ENCODE data around the gene TKT. TPM values are rescaled to one million over a fixed set of nuclear protein-coding genes. Genes with fewer than 3 reads are reported as not detected.

The TKT gene
- total RNA-seq, 1 experiment from 2014 or later = 634 TPM

DNA sequence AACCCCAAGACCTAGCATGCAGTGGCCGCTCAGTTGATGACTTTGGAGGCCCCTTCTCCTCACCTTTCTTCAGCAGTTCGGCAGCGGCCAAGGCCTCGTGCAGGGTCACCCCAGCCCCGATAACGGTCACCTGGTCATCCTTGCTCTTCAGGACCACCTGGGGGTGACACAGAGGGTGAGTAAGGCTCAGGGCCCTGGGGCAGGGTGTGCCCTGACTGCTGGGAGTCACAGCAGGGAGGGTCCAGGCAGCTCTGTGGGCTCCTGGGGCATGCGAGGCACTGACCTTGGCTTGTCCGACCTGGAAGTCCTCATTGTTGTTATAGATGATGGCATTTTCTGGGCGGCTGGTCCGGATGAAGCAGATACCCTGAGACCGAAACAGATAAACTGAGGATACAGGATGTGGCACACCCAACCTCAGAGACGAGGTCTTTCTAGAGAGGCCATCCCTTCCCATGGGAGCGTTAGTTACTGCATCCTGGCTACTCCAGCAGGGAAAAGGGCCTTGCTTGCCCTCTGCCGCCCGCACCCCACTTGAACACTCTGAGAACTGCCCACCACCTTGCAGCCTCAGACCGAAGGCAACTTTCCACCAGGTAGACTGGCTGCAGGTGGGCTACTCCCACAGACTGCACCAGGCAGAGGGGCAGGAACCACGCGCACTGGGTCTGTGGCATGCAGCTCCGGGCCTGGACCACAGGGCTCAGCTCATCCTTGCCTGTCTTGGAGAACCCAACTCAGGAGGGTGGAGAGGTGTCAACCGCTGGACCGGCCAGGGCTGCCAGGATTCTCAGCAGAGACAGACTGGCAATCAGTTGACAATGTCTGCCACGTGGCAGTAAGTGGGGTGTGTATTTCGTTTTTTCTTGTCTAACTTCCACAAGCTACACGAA lies 27.6 kb downstream of the TKT start:
- ATAC-seq (no peak), DNase-seq (ENCODE audit: low read depth, low spot score) (no peak)
- no peaks in the 10 kb centered on the region for H3K4me1 ChIP-seq (ENCODE audit: control insufficient read depth in 1 of 2, insufficient read depth in 2 of 2, low read length in 2 of 2)
- peaks cover 43 to 96% of the 10 kb centered on the region in 2 experiments; a peak in 3 of 4 replicates for H3K36me3 ChIP-seq (ENCODE audit: control insufficient read depth in 1 of 2, insufficient read depth in 2 of 2, low read length in 2 of 2)
- intact Hi-C loops (cut with micrococcal nuclease) = no loop called here
- H2AFZ ChIP-seq (ENCODE audit: low read depth, low read length, poor library complexity, severe bottlenecking) = no peak overlapping the region
- no peaks in the 10 kb centered on the region for H4K20me1 ChIP-seq (ENCODE audit: insufficient read depth)
- H3K4me2 ChIP-seq (ENCODE audit: low read length) = no peak overlapping the region
- CTCF ChIA-PET = no interaction called here
- H3K9me3 ChIP-seq (ENCODE audit: control insufficient read depth in 1 of 2, insufficient read depth in 1 of 2, low read depth in 1 of 2, low read length in 2 of 2) = no peaks in the 10 kb centered on the region
- RAD21 ChIA-PET (ENCODE audit: low non-redundant PET in 1 of 2, low total read pairs in 2 of 2, uncharacterized antibody in 2 of 2, unreplicated experiment in 2 of 2) = no interaction called here
- no peak overlapping the region for H3K27ac ChIP-seq (ENCODE audit: low read depth, low read length)
- no peaks in the 10 kb centered on the region for H3K27me3 ChIP-seq (ENCODE audit: insufficient read depth, low read length)
- no peak overlapping the region for H3K9ac ChIP-seq (ENCODE audit: low read length)
- H3K79me2 ChIP-seq (ENCODE audit: insufficient read depth, low read length) = peaks cover 14% of the 10 kb centered on the region
- TSS peak; percentile 10 for BruUV-seq (replicated peaks)
- no peaks in the 10 kb centered on the region for H3K9me2 ChIP-seq (ENCODE audit: insufficient read depth)
- no peak for TF ChIP-seq EGR1 (IDR thresholded peaks at IDR 0.05; ENCODE audit: low read depth)
- no peak for TF ChIP-seq ZFX (IDR thresholded peaks at IDR 0.05)
- peak; percentile 15; the same call in 1 of the 2 replicates for TF ChIP-seq POLR2AphosphoS5 (IDR thresholded peaks at IDR 0.05; ENCODE audit: low read depth, low read length)
- no peak for TF ChIP-seq SP1 (IDR thresholded peaks at IDR 0.05; ENCODE audit: low read depth)
- TF ChIP-seq EZH2phosphoT487 (IDR thresholded peaks at IDR 0.05; ENCODE audit: borderline replicate concordance) = no peak
- H3K4me3 ChIP-seq (replicated peaks in 1 of 2; ENCODE audit: low read depth in 1 of 2, low read length in 2 of 2) = no peak overlapping the region
- POLR2A ChIA-PET = no interaction called here

DNA sequence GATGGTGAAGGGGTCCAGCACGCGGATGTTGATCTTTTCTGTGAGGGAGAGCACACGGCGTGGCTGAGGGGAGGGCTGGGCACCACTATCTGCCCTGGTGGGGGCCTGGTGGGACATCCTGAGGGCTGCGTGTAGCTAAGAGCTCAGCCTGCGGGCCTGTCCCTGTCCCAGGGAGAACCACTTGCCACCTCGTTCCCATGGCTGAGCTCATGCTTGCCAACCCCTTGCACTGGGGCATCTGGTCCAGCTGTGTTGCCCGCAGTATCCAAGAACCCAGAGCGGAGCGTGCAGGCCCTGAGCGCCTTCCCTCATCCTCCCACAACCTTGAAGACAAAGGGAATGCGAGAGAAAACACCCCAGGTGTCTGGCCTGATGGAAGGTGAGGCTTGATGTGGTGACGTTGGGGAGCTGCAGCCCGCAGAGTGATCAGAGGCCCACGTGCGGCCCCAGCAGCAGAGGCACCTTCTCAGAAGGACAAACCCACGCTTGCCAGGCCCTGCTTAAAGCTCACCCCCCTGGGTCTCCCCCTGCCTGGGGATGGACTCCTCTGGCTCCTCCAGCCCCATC lies 28.9 kb downstream of the TKT start:
- peaks cover 4% of the 10 kb centered on the region; the same call in 1 of the 2 replicates for H3K79me2 ChIP-seq (ENCODE audit: insufficient read depth, low read length)
- RAD21 ChIA-PET (ENCODE audit: low non-redundant PET in 1 of 2, low total read pairs in 2 of 2, uncharacterized antibody in 2 of 2, unreplicated experiment in 2 of 2) = no interaction called here
- DNase-seq (ENCODE audit: low read depth, low spot score) (no peak), ATAC-seq (no peak)
- CTCF ChIA-PET = no interaction called here
- H3K9me2 ChIP-seq (ENCODE audit: insufficient read depth) = no peaks in the 10 kb centered on the region
- no peak overlapping the region for H3K4me2 ChIP-seq (ENCODE audit: low read length)
- intact Hi-C loops (cut with micrococcal nuclease) = no loop called here
- no peak overlapping the region for H3K4me3 ChIP-seq (replicated peaks in 1 of 2; ENCODE audit: low read depth in 1 of 2, low read length in 2 of 2)
- H3K27me3 ChIP-seq (ENCODE audit: insufficient read depth, low read length) = no peaks in the 10 kb centered on the region
- no peak overlapping the region for H2AFZ ChIP-seq (ENCODE audit: low read depth, low read length, poor library complexity, severe bottlenecking)
- H3K27ac ChIP-seq (ENCODE audit: low read depth, low read length) = no peak overlapping the region
- no peaks in the 10 kb centered on the region for H3K9me3 ChIP-seq (ENCODE audit: control insufficient read depth in 1 of 2, insufficient read depth in 1 of 2, low read depth in 1 of 2, low read length in 2 of 2)
- POLR2A ChIA-PET = no interaction called here
- no TSS peak for BruUV-seq (replicated peaks)
- peaks cover 39 to 90% of the 10 kb centered on the region in 2 experiments; a peak in 3 of 4 replicates for H3K36me3 ChIP-seq (ENCODE audit: control insufficient read depth in 1 of 2, insufficient read depth in 2 of 2, low read length in 2 of 2)
- H3K4me1 ChIP-seq (ENCODE audit: control insufficient read depth in 1 of 2, insufficient read depth in 2 of 2, low read length in 2 of 2) = no peaks in the 10 kb centered on the region
- H3K9ac ChIP-seq (ENCODE audit: low read length) = no peak overlapping the region
- H4K20me1 ChIP-seq (ENCODE audit: insufficient read depth) = no peaks in the 10 kb centered on the region
- TF ChIP-seq POLR2A (IDR thresholded peaks at IDR 0.05; ENCODE audit: borderline replicate concordance, extremely low read depth, insufficient read depth, insufficient read length) = no peak
- TF ChIP-seq CEBPB (IDR thresholded peaks at IDR 0.05; ENCODE audit: low read depth) = no peak
- no peak for TF ChIP-seq ZBTB33 (IDR thresholded peaks at IDR 0.05; ENCODE audit: extremely low read depth, insufficient replicate concordance, low read length)
- TF ChIP-seq ATF3 (IDR thresholded peaks at IDR 0.05) = no peak
- TF ChIP-seq SRF (IDR thresholded peaks at IDR 0.05; ENCODE audit: low read depth) = no peak
- TF ChIP-seq, protein P1, sequence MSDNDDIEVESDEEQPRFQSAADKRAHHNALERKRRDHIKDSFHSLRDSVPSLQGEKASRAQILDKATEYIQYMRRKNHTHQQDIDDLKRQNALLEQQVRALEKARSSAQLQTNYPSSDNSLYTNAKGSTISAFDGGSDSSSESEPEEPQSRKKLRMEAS (IDR thresholded peaks at IDR 0.05) = no peak
- no peak for TF ChIP-seq JUND (IDR thresholded peaks at IDR 0.05)
- TF ChIP-seq, protein P2, sequence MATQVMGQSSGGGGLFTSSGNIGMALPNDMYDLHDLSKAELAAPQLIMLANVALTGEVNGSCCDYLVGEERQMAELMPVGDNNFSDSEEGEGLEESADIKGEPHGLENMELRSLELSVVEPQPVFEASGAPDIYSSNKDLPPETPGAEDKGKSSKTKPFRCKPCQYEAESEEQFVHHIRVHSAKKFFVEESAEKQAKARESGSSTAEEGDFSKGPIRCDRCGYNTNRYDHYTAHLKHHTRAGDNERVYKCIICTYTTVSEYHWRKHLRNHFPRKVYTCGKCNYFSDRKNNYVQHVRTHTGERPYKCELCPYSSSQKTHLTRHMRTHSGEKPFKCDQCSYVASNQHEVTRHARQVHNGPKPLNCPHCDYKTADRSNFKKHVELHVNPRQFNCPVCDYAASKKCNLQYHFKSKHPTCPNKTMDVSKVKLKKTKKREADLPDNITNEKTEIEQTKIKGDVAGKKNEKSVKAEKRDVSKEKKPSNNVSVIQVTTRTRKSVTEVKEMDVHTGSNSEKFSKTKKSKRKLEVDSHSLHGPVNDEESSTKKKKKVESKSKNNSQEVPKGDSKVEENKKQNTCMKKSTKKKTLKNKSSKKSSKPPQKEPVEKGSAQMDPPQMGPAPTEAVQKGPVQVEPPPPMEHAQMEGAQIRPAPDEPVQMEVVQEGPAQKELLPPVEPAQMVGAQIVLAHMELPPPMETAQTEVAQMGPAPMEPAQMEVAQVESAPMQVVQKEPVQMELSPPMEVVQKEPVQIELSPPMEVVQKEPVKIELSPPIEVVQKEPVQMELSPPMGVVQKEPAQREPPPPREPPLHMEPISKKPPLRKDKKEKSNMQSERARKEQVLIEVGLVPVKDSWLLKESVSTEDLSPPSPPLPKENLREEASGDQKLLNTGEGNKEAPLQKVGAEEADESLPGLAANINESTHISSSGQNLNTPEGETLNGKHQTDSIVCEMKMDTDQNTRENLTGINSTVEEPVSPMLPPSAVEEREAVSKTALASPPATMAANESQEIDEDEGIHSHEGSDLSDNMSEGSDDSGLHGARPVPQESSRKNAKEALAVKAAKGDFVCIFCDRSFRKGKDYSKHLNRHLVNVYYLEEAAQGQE (IDR thresholded peaks at IDR 0.05; ENCODE audit: low read depth) = no peak
- no peak for TF ChIP-seq YY1 (IDR thresholded peaks at IDR 0.05; ENCODE audit: extremely low read depth, insufficient replicate concordance, low read depth, low read length)
- no peak for TF ChIP-seq EGR1 (IDR thresholded peaks at IDR 0.05; ENCODE audit: low read depth)

Data from HCT116 (cell line).